Transverse colon (tissue), 3 donors: Measurements from ENCODE around the gene SNTG2.

Experiments used
- CTCF ChIP-seq, 5 experiments: fragments of 200-600 bp in 3 of 5; fragments of 450-650 bp in 2 of 5; sonication (generic) in 3 of 5; IDR thresholded peaks; 1 replicate in 2 of 5; 2 replicates in 3 of 5; pipeline ENCODE4 v1.5.1; 2016 to 2017; ENCODE audit warnings: antibody characterized with exemption in 5 of 5, inconsistent platforms in 3 of 5, mild to moderate bottlenecking in 2 of 5, moderate library complexity in 1 of 5
- POLR2A ChIP-seq: fragments of 450-650 bp; IDR thresholded peaks from one replicate; pipeline ENCODE4 v1.6.1; 2016; ENCODE audit warnings: antibody characterized with exemption, mild to moderate bottlenecking, moderate library complexity

- TF ChIP-seq POLR2A, result no peak
- TF ChIP-seq CTCF (IDR thresholded peaks at IDR 0.05), result no peak
Observed at GRCh38 chr2:1101011-1101782, 150.5 kb downstream of the SNTG2 start.
